CD4-positive, alpha-beta T cell (primary cell): Measurements from ENCODE around the gene MTHFD1L. TPM values are rescaled to one million over a fixed set of nuclear protein-coding genes. Genes with fewer than 3 reads are reported as not detected.

Experiments used
- ATAC-seq: fragments of 200-7000 bp; cut with Tn5 transposase; one replicate; pipeline ENCODE4 v1.10.0; 2022; ENCODE audit warnings: mild to moderate bottlenecking; ENCODE audit not compliant: poor library complexity
- CTCF ChIA-PET: fragments of 350-600 bp; sonication (Branson Sonifier 250); formaldehyde crosslinking; loops from one replicate; lab custom pipeline; 2021; ENCODE audit warnings: antibody characterized with exemption, inconsistent platforms; lab: Charles Lee
- POLR2A ChIA-PET: fragments of 350-600 bp; sonication (Branson Sonifier 250); formaldehyde crosslinking; loops from one replicate; lab custom pipeline; 2021; ENCODE audit warnings: antibody characterized with exemption, inconsistent platforms; lab: Charles Lee
- DNase-seq, 14 experiments: peaks; one replicate each; pipeline ENCODE4 v3.0.0-alpha.2; 2013 to 2020; ENCODE audit warnings: mixed read lengths in 2 of 14
- H3K27ac ChIP-seq, 2 donors: one replicate each; pipeline versions ENCODE4 v1.5.1 to v1.7.0; 2013; ENCODE audit warnings: low read length in 2 of 2, low read depth in 1 of 2, mild to moderate bottlenecking in 1 of 2
- H3K27me3 ChIP-seq, 2 experiments: 1 replicate in 1 of 2; 2 replicates in 1 of 2; pipeline versions ENCODE4 v1.6.1 to v1.7.0; 2013; ENCODE audit warnings: low read length in 2 of 2, control low read depth in 1 of 2, mild to moderate bottlenecking in 1 of 2, moderate library complexity in 1 of 2; ENCODE audit not compliant: insufficient read depth in 2 of 2, control insufficient read depth in 1 of 2
- H3K36me3 ChIP-seq: one replicate; pipeline ENCODE4 v1.6.1; 2013; ENCODE audit warnings: low read length, control low read depth; ENCODE audit not compliant: insufficient read depth
- H3K4me1 ChIP-seq: one replicate; pipeline ENCODE4 v1.6.1; 2013; ENCODE audit warnings: low read length, control low read depth; ENCODE audit not compliant: insufficient read depth
- H3K4me3 ChIP-seq: one replicate; pipeline ENCODE4 v1.5.1; 2013; ENCODE audit warnings: mild to moderate bottlenecking, low read length, moderate library complexity
- H3K9me3 ChIP-seq, 2 experiments: 1 replicate in 1 of 2; 2 replicates in 1 of 2; pipeline versions ENCODE4 v1.6.1 to v1.7.0; 2013; ENCODE audit warnings: low read length in 2 of 2, mild to moderate bottlenecking in 2 of 2, control low read depth in 1 of 2, moderate library complexity in 1 of 2; ENCODE audit not compliant: control insufficient read depth in 1 of 2, insufficient read depth in 1 of 2
- H3K27ac Mint-ChIP-seq: one replicate; pipeline ENCODE4 v1.8.0; 2020; ENCODE audit warnings: mixed read lengths
- H3K27me3 Mint-ChIP-seq: one replicate; pipeline ENCODE4 v1.8.0; 2021; ENCODE audit warnings: mixed read lengths
- H3K36me3 Mint-ChIP-seq: one replicate; pipeline ENCODE4 v1.8.0; 2021; ENCODE audit warnings: low read depth, mixed read lengths
- H3K4me1 Mint-ChIP-seq: one replicate; pipeline ENCODE4 v1.8.0; 2021; ENCODE audit warnings: low read depth, mixed read lengths
- H3K4me3 Mint-ChIP-seq: one replicate; pipeline ENCODE4 v1.8.0; 2020; ENCODE audit warnings: mild to moderate bottlenecking, mixed read lengths
- H3K9me3 Mint-ChIP-seq: one replicate; pipeline ENCODE4 v1.8.0; 2020; ENCODE audit warnings: mixed read lengths
- intact Hi-C, 2 experiments: fragments of 100-400 bp; cut with DNase I in 1 of 2; cut with micrococcal nuclease in 1 of 2; formaldehyde crosslinking; loops; one replicate each; pipeline versions ENCODE4 v1.15.1 to v1.9.0; 2023 to 2025; cut with DNase I, micrococcal nuclease
- total RNA-seq, 174 experiments: library from RNA in 2 of 174; stranded (reverse) in 2 of 174; gene quantifications; one replicate each; pipeline ENCODE4 v1.2.3 and lab custom pipeline; 2021 to 2026
- TF ChIP-seq, protein P1 (sequence below): fragments of 200-600 bp; IDR thresholded peaks from one replicate; pipeline ENCODE4 v1.8.0; 2022; ENCODE audit warnings: antibody characterized with exemption, mild to moderate bottlenecking

Gene MTHFD1L
- total RNA-seq, 2 experiments from 2014 or later = 8.8 to 9.7 TPM

DNA sequence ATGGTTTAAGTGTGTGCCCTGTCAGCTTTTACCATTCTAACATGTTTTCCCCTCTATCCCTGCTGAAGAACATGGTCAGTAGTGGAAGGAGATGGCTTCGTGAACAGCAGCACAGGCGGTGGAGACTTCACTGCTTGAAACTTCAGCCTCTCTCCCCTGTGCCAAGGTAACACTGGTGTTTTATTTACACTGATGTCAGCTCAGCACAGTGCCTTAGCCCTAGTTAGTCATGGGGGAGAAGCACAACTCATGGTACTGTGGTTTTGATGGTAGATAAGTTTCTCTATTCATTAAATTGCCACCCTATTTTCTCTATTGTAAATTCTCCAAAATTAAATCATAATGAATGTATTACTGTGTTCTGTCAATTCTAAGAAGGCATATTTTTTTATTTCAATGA, 56.6 kb downstream of the MTHFD1L start:
- H3K9me3 Mint-ChIP-seq = no peaks in the 10 kb centered on the region
- Histone ChIP-seq H3K27me3 (no peaks in the 10 kb centered on the region), H3K4me3 (no peak overlapping the region), H3K27ac (no peak overlapping the region), H3K9me3 (no peaks in the 10 kb centered on the region), H3K36me3 (peaks cover 8% of the 10 kb centered on the region), H3K4me1 (no peaks in the 10 kb centered on the region)
- intact Hi-C loops = no loop called here
- TF ChIP-seq, protein P1, sequence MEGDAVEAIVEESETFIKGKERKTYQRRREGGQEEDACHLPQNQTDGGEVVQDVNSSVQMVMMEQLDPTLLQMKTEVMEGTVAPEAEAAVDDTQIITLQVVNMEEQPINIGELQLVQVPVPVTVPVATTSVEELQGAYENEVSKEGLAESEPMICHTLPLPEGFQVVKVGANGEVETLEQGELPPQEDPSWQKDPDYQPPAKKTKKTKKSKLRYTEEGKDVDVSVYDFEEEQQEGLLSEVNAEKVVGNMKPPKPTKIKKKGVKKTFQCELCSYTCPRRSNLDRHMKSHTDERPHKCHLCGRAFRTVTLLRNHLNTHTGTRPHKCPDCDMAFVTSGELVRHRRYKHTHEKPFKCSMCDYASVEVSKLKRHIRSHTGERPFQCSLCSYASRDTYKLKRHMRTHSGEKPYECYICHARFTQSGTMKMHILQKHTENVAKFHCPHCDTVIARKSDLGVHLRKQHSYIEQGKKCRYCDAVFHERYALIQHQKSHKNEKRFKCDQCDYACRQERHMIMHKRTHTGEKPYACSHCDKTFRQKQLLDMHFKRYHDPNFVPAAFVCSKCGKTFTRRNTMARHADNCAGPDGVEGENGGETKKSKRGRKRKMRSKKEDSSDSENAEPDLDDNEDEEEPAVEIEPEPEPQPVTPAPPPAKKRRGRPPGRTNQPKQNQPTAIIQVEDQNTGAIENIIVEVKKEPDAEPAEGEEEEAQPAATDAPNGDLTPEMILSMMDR = no peak
- peaks cover 51% of the 10 kb centered on the region for H3K36me3 Mint-ChIP-seq
- no peak overlapping the region for H3K27ac Mint-ChIP-seq
- ChIA-PET CTCF (no interaction called here), POLR2A (no interaction called here)
- H3K4me3 Mint-ChIP-seq = no peak overlapping the region
- ATAC-seq = no peak
- H3K27me3 Mint-ChIP-seq = no peaks in the 10 kb centered on the region
- no peaks in the 10 kb centered on the region for H3K4me1 Mint-ChIP-seq
- DNase-seq = no peak

DNA sequence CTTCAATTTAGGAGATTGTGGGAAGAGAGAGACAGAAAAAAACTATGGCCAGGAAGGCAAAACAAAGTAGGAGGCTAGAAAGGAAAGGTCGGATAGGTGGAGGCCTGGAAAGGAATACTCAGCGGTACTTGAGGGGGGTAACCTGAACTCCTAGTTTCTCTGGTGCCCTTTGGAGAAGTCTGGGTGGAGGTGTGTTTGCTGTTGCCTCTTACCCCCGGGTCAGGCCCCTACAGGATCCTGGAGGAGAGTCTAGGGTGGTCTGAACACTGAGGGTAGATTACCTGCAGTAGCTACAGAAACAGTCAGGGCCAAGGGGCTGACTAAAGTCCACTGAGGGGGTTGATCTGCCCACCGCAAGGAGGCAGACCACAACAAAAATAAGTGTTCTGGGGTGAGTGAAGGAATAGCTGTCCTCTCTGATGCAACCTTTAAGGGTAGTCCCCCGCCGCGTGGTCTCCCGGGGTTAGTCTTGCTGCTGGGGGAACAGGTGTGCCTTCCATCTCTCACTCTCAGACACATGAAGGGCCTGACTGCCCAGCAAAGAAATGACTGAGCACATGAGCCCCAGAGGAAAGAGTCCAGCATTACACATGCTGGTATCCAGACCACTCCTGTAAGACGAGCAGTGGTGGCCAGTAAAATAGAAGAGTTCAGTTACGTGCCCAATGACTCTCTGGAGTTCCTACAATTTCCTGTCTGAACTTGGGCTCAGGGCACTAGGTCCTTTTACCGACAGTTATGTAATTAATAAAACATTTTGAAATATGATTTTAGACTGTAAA, 59.5 kb downstream of the MTHFD1L start:
- ATAC-seq (no peak), DNase-seq (no peak)
- Histone ChIP-seq H3K9me3 (no peaks in the 10 kb centered on the region), H3K27me3 (no peaks in the 10 kb centered on the region), H3K36me3 (peaks cover 5% of the 10 kb centered on the region), H3K4me1 (no peaks in the 10 kb centered on the region), H3K27ac (no peak overlapping the region), H3K4me3 (no peak overlapping the region)
- no peaks in the 10 kb centered on the region for H3K9me3 Mint-ChIP-seq
- no peaks in the 10 kb centered on the region for H3K4me1 Mint-ChIP-seq
- H3K4me3 Mint-ChIP-seq = no peak overlapping the region
- H3K27ac Mint-ChIP-seq = no peak overlapping the region
- intact Hi-C loops = no loop called here
- H3K36me3 Mint-ChIP-seq = peaks cover 35% of the 10 kb centered on the region
- TF ChIP-seq, protein P1 = no peak
- ChIA-PET CTCF (no interaction called here), POLR2A (no interaction called here)
- no peaks in the 10 kb centered on the region for H3K27me3 Mint-ChIP-seq

DNA sequence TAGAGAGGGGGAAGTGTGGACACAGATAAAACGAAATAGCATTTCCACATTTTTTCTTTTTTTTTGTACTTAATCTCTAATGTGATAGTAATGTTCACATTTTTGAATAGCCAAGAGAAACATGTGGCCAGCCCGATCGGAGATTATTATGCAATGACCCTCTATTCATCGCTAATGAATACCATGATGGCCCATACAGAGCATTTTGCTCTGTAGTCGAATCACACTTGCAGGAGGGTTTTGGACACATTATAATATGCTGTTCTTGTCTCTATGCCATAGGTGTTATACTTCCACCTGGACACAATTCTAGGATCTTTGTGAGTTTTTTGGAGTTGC, 60.1 kb downstream of the MTHFD1L start:
- no peak overlapping the region for H3K4me3 Mint-ChIP-seq
- DNase-seq (no peak), ATAC-seq (no peak)
- H3K4me1 Mint-ChIP-seq = no peaks in the 10 kb centered on the region
- no peaks in the 10 kb centered on the region for H3K9me3 ChIP-seq
- no peaks in the 10 kb centered on the region for H3K4me1 ChIP-seq
- intact Hi-C loops = no loop called here
- ChIA-PET POLR2A (no interaction called here), CTCF (no interaction called here)
- no peaks in the 10 kb centered on the region for H3K27me3 ChIP-seq
- no peak overlapping the region for H3K27ac ChIP-seq
- peaks cover 32% of the 10 kb centered on the region for H3K36me3 Mint-ChIP-seq
- H3K4me3 ChIP-seq = no peak overlapping the region
- TF ChIP-seq, protein P1 = no peak
- peaks cover 5% of the 10 kb centered on the region for H3K36me3 ChIP-seq
- no peaks in the 10 kb centered on the region for H3K27me3 Mint-ChIP-seq
- H3K27ac Mint-ChIP-seq = no peak overlapping the region
- no peaks in the 10 kb centered on the region for H3K9me3 Mint-ChIP-seq
